PFSK-1 (cell line): Measurements from ENCODE around the gene KCTD16.

Experiments used
- FOXP2 ChIP-seq: optimal IDR thresholded peaks from 2 replicates; pipeline ENCODE3; 2011; ENCODE audit warnings: borderline replicate concordance, control low read depth, inconsistent platforms; ENCODE audit not compliant: insufficient read depth; ENCODE audit errors: extremely low read length, extremely low read depth
- POLR2AphosphoS5 ChIP-seq: IDR thresholded peaks from 2 replicates; pipeline ENCODE4 v1.6.1; 2012; ENCODE audit warnings: low read depth, mild to moderate bottlenecking, control low read depth, low read length, moderate library complexity
- SIN3A ChIP-seq: IDR thresholded peaks from 2 replicates; pipeline ENCODE4 v1.6.1; 2012; ENCODE audit warnings: mild to moderate bottlenecking, low read length, moderate library complexity, borderline replicate concordance; ENCODE audit not compliant: insufficient read depth
- TAF1 ChIP-seq: IDR thresholded peaks from 2 replicates; pipeline ENCODE4 v1.6.1; 2012; ENCODE audit warnings: low read length, control low read depth, borderline replicate concordance; ENCODE audit not compliant: insufficient read depth
- TF ChIP-seq, protein P1 (sequence below), 2 experiments: IDR thresholded peaks; 2 replicates each; pipeline versions ENCODE4 v1.6.1 to v1.8.0; 2011 to 2012; ENCODE audit warnings: low read depth in 2 of 2, low read length in 2 of 2, control low read depth in 1 of 2, inconsistent platforms in 1 of 2, mild to moderate bottlenecking in 1 of 2, moderate library complexity in 1 of 2; ENCODE audit not compliant: insufficient read depth in 1 of 2

The KCTD16 gene

GRCh38 chr5:144205141-144205551 lies 34.5 kb downstream of the KCTD16 start:
- no peak for TF ChIP-seq FOXP2
- TF ChIP-seq, protein P1, sequence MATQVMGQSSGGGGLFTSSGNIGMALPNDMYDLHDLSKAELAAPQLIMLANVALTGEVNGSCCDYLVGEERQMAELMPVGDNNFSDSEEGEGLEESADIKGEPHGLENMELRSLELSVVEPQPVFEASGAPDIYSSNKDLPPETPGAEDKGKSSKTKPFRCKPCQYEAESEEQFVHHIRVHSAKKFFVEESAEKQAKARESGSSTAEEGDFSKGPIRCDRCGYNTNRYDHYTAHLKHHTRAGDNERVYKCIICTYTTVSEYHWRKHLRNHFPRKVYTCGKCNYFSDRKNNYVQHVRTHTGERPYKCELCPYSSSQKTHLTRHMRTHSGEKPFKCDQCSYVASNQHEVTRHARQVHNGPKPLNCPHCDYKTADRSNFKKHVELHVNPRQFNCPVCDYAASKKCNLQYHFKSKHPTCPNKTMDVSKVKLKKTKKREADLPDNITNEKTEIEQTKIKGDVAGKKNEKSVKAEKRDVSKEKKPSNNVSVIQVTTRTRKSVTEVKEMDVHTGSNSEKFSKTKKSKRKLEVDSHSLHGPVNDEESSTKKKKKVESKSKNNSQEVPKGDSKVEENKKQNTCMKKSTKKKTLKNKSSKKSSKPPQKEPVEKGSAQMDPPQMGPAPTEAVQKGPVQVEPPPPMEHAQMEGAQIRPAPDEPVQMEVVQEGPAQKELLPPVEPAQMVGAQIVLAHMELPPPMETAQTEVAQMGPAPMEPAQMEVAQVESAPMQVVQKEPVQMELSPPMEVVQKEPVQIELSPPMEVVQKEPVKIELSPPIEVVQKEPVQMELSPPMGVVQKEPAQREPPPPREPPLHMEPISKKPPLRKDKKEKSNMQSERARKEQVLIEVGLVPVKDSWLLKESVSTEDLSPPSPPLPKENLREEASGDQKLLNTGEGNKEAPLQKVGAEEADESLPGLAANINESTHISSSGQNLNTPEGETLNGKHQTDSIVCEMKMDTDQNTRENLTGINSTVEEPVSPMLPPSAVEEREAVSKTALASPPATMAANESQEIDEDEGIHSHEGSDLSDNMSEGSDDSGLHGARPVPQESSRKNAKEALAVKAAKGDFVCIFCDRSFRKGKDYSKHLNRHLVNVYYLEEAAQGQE (IDR thresholded peaks at IDR 0.05; ENCODE audit: insufficient read depth in 1 of 2, low read depth in 2 of 2, low read length in 2 of 2) = no peak
- no peak for TF ChIP-seq TAF1
- no peak for TF ChIP-seq SIN3A

- TF ChIP-seq FOXP2 = no peak
- TF ChIP-seq, protein P1 (IDR thresholded peaks at IDR 0.05; ENCODE audit: insufficient read depth in 1 of 2, low read depth in 2 of 2, low read length in 2 of 2) = no peak
- TF ChIP-seq POLR2AphosphoS5 = no peak
- TF ChIP-seq SIN3A = no peak
- TF ChIP-seq TAF1 = no peak
These were observed 35.5 kb downstream of the KCTD16 start for GRCh38 chr5:144206141-144206540.

- TF ChIP-seq FOXP2 = no peak
- no peak for TF ChIP-seq TAF1
- no peak for TF ChIP-seq SIN3A
- TF ChIP-seq, protein P1 (IDR thresholded peaks at IDR 0.05; ENCODE audit: insufficient read depth in 1 of 2, low read depth in 2 of 2, low read length in 2 of 2) = no peak
- no peak for TF ChIP-seq POLR2AphosphoS5
These were observed 37.3 kb downstream of the KCTD16 start for GRCh38 chr5:144207875-144208444.

GRCh38 chr5:144209361-144209760 lies 38.7 kb downstream of the KCTD16 start:
- TF ChIP-seq TAF1 = no peak
- no peak for TF ChIP-seq POLR2AphosphoS5
- TF ChIP-seq, protein P1 (IDR thresholded peaks at IDR 0.05; ENCODE audit: insufficient read depth in 1 of 2, low read depth in 2 of 2, low read length in 2 of 2) = no peak
- no peak for TF ChIP-seq SIN3A
- no peak for TF ChIP-seq FOXP2

DNA sequence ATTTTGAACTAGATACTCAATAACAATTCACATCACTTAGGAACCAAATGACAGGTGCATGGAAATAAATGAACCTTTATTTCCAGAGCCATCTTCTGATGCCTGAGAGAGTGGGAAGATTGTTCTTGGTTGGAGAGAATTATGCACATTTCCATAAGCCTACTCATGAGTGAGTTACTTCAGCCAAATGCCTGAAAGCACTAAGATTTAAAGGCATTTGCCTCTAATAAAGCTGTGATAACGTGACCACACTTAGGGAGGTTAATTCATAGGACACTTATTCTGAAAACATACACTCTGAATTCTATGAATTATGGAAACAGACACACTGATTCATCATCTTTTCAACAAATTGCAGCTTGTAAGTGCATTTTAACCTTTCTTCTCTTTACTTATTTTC lies 40.0 kb downstream of the KCTD16 start:
- TF ChIP-seq TAF1 (no peak), SIN3A (no peak)
- TF ChIP-seq, protein P1 (IDR thresholded peaks at IDR 0.05; ENCODE audit: insufficient read depth in 1 of 2, low read depth in 2 of 2, low read length in 2 of 2) = no peak
